NCI-H524 treated with DMSO at 0.1 percent for 48 hours (cell line): ENCODE measurements around the gene SLC25A22.

Experiments
- DNase-seq: peaks from one replicate; lab custom pipeline; 2025; lab: John Stamatoyannopoulos, UW

SLC25A22 gene

GRCh38 chr11:746289-747157 lies 51.6 kb downstream of the SLC25A22 start:
- DNase-seq, result no peak

GRCh38 chr11:745428-745827 lies 52.7 kb downstream of the SLC25A22 start:
- no peak for DNase-seq

GRCh38 chr11:742571-743201 lies 55.4 kb downstream of the SLC25A22 start:
- DNase-seq, result no peak

GRCh38 chr11:742156-742546 lies 55.9 kb downstream of the SLC25A22 start:
- no peak for DNase-seq
